Psoas muscle (tissue), 8 donors: ENCODE measurements around the gene NRCAM. TPM values are rescaled to one million over a fixed set of nuclear protein-coding genes. Genes with fewer than 3 reads are reported as not detected.

Experiments used
- ATAC-seq, 4 donors: fragments of 200-7000 bp; cut with Tn5 transposase; one replicate each; pipeline ENCODE4 v1.9.1; 2020; ENCODE audit warnings: moderate library complexity in 3 of 4, mild to moderate bottlenecking in 2 of 4
- DNase-seq, 2 donors: peaks; one replicate each; pipeline ENCODE4 v3.0.0-alpha.2; 2020
- H3K27ac ChIP-seq: fragments of 200-600 bp; one replicate; pipeline ENCODE4 v1.8.0; 2022
- H3K27me3 ChIP-seq, 3 donors: fragments of 200-600 bp in 1 of 3; one replicate each; pipeline versions ENCODE4 v1.6.1 to v1.8.0; 2013 to 2022; ENCODE audit warnings: low read length in 2 of 3, mild to moderate bottlenecking in 2 of 3, moderate library complexity in 1 of 3; ENCODE audit not compliant: insufficient read depth in 3 of 3
- H3K36me3 ChIP-seq, 2 donors: fragments of 200-600 bp in 1 of 2; one replicate each; pipeline versions ENCODE4 v1.6.1 to v1.8.0; 2013 to 2022; ENCODE audit warnings: low read depth in 1 of 2, mild to moderate bottlenecking in 1 of 2, moderate library complexity in 1 of 2; ENCODE audit not compliant: insufficient read depth in 1 of 2
- H3K4me1 ChIP-seq: fragments of 200-600 bp; one replicate; pipeline ENCODE4 v1.8.0; 2022
- H3K4me3 ChIP-seq: fragments of 200-600 bp; one replicate; pipeline ENCODE4 v1.8.0; 2022; ENCODE audit warnings: mild to moderate bottlenecking
- H3K9me3 ChIP-seq: fragments of 200-600 bp; one replicate; pipeline ENCODE4 v1.8.0; 2022
- CTCF ChIP-seq: fragments of 200-600 bp; IDR thresholded peaks from one replicate; pipeline ENCODE4 v1.8.0; 2022; ENCODE audit warnings: antibody characterized with exemption
- WGBS, 3 donors: extraction: QIAGEN DNeasy Blood & Tissue Kit; methylation state at CpG; one replicate each; pipeline versions ENCODE4 v1.1.6 to v1.1.7; 2013; 5-methylcytosine and 5-hydroxymethylcytosine counted together
- intact Hi-C, 2 donors: fragments of 100-400 bp; cut with DNase I; formaldehyde crosslinking; loops; one replicate each; pipeline versions ENCODE4 v1.11.0 to v1.14.2; 2022
- polyA plus RNA-seq, 3 donors: library from polyadenylated mRNA; stranded (reverse); fragments of 200-250 nt; gene quantifications; one replicate each; pipeline ENCODE4 v1.2.3, GENCODE V29; 2013
- total RNA-seq, 4 donors: library from RNA; stranded (reverse); fragmentation: NEBNext Ultra II Directional in 2 of 4; extraction: Animal tissue kit (Norgen Biotek cat#: 25700) in 2 of 4; gene quantifications; one replicate each; pipeline versions ENCODE4 v1.2.1 to v1.2.4, GENCODE V29; 2021 to 2023
- donor health status: healthy with polysubstance abuse.
- donor health status: DM: no; HTN: no; CAD: no; lungs with moderate emphysema.
- donor health status: Bipolar disorder and iron deficiency.
- donor health status: healthy.
- donor health status: DM: yes; HTN: yes; CAD: no.
- donor health status: DM: no; HTN: no; CAD: no.
- donor health status: DM: no; HTN: no; CAD: no.
- donor health status: DM: yes; HTN: yes; CAD: no.

The NRCAM gene
- total and polyA plus RNA-seq, 7 donors, result 0.06 to 1.8 (median 0.55) TPM

GRCh38 chr7:108409146-108409545 is 47.1 kb downstream of the NRCAM start:
- ATAC-seq, result no peak
- no peaks in the 10 kb centered on the region for H3K36me3 ChIP-seq
- no peak for DNase-seq
- no peak overlapping the region for H3K27ac ChIP-seq
- H3K4me1 ChIP-seq, result no peaks in the 10 kb centered on the region
- TF ChIP-seq CTCF, result no peak
- 86 to 96% (median 92%) methylated on average over 6 of the region's 6 CpGs for WGBS, 3 donors
- intact Hi-C loops, result no loop called here
- H3K27me3 ChIP-seq, result no peaks in the 10 kb centered on the region
- H3K4me3 ChIP-seq, result no peak overlapping the region
- H3K9me3 ChIP-seq, result no peaks in the 10 kb centered on the region

- no peak for TF ChIP-seq CTCF
- no peaks in the 10 kb centered on the region for H3K36me3 ChIP-seq
- intact Hi-C loops, result no loop called here
- DNase-seq (no peak), ATAC-seq (no peak)
- H3K4me1 ChIP-seq, result no peaks in the 10 kb centered on the region
- no peak overlapping the region for H3K27ac ChIP-seq
- no peak overlapping the region for H3K4me3 ChIP-seq
- WGBS, 3 donors, result 45 to 50% (median 49%) methylated on average over 7 of the region's 7 CpGs
- H3K27me3 ChIP-seq, result no peaks in the 10 kb centered on the region
- no peaks in the 10 kb centered on the region for H3K9me3 ChIP-seq
These were observed 47.8 kb downstream of the NRCAM start for GRCh38 chr7:108408296-108408991.

GRCh38 chr7:108407676-108408075 is 48.6 kb downstream of the NRCAM start:
- Histone ChIP-seq H3K4me3 (no peak overlapping the region), H3K36me3 (no peaks in the 10 kb centered on the region), H3K27me3 (no peaks in the 10 kb centered on the region), H3K9me3 (no peaks in the 10 kb centered on the region), H3K27ac (no peak overlapping the region), H3K4me1 (no peaks in the 10 kb centered on the region)
- 72 to 78% (median 77%) methylated on average over 2 of the region's 2 CpGs for WGBS, 3 donors
- intact Hi-C loops, result no loop called here
- ATAC-seq (no peak), DNase-seq (no peak)
- TF ChIP-seq CTCF, result no peak

- intact Hi-C loops, result no loop called here
- no peak for TF ChIP-seq CTCF
- H3K36me3 ChIP-seq, result no peaks in the 10 kb centered on the region
- WGBS, 3 donors, result 76 to 96% (median 92%) methylated on average over 1 of the region's 1 CpG
- no peaks in the 10 kb centered on the region for H3K9me3 ChIP-seq
- no peaks in the 10 kb centered on the region for H3K4me1 ChIP-seq
- no peaks in the 10 kb centered on the region for H3K27me3 ChIP-seq
- ATAC-seq (no peak), DNase-seq (no peak)
- no peak overlapping the region for H3K27ac ChIP-seq
- no peak overlapping the region for H3K4me3 ChIP-seq
These were observed 49.9 kb downstream of the NRCAM start for GRCh38 chr7:108406222-108406890.
